Measurements from ENCODE around the gene USP40.

GRCh38 chr2:233437439-233437955, 129.1 kb downstream of the USP40 start:
- TF ChIP-seq, protein P1, sequence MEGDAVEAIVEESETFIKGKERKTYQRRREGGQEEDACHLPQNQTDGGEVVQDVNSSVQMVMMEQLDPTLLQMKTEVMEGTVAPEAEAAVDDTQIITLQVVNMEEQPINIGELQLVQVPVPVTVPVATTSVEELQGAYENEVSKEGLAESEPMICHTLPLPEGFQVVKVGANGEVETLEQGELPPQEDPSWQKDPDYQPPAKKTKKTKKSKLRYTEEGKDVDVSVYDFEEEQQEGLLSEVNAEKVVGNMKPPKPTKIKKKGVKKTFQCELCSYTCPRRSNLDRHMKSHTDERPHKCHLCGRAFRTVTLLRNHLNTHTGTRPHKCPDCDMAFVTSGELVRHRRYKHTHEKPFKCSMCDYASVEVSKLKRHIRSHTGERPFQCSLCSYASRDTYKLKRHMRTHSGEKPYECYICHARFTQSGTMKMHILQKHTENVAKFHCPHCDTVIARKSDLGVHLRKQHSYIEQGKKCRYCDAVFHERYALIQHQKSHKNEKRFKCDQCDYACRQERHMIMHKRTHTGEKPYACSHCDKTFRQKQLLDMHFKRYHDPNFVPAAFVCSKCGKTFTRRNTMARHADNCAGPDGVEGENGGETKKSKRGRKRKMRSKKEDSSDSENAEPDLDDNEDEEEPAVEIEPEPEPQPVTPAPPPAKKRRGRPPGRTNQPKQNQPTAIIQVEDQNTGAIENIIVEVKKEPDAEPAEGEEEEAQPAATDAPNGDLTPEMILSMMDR (IDR thresholded peaks at IDR 0.05 in 2 of 3, conservative IDR thresholded peaks at IDR 0.05 in 1 of 3; ENCODE audit: borderline replicate concordance in 1 of 3, insufficient read depth in 1 of 3, low read depth in 2 of 3, low read length in 2 of 3), result no peak
- TF ChIP-seq CBX3 (IDR thresholded peaks at IDR 0.05; ENCODE audit: low read depth) (no peak), RAD21 (IDR thresholded peaks at IDR 0.05; ENCODE audit: low read depth) (no peak), SIN3A (IDR thresholded peaks at IDR 0.05; ENCODE audit: low read depth) (no peak), POLR2AphosphoS5 (IDR thresholded peaks at IDR 0.05; ENCODE audit: low read depth, low read length) (no peak), POLR2A (IDR thresholded peaks at IDR 0.05; ENCODE audit: borderline replicate concordance, extremely low read depth, insufficient read depth, insufficient read length) (no peak), EZH2 (IDR thresholded peaks at IDR 0.05) (no peak), YY1 (IDR thresholded peaks at IDR 0.05; ENCODE audit: extremely low read depth, insufficient replicate concordance, low read depth, low read length) (no peak)

Measured in HCT116 (cell line).